Cerebellar nuclear complex (tissue), 1 donor: ENCODE data around the gene UGT1A9.

ENCODE experiments used
- DNase-seq, 2 experiments: peaks; one replicate each; lab custom pipeline; 2025; lab: John Stamatoyannopoulos, UW

UGT1A9 gene

DNA sequence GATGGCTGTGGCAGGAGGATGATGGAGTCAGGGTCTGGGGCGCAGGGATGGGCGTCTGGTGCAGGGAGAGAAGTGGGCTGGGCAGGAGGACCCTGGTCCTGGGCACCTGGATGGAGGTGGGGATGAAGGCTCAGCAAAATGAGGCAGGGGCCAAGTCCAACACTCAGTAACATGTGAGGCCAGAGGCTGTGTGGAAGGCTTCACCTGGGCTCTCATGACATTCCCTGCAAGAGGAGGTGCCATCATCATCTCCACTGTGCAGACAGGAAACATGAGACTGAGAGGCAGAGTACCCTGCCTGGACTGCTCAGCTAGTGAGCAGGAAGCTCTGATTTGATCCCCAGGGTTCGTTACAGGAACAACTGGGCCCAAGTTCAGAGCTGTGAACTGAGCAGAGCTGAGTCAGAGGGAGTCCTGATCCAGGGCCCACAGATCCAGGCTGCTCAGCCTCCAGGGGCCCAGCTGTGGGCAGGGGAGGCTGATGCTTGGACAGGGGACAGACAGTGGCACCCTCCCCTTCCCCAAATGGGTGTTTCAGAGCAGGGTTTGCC is 145.7 kb downstream of the UGT1A9 start:
- no peak for DNase-seq

DNA sequence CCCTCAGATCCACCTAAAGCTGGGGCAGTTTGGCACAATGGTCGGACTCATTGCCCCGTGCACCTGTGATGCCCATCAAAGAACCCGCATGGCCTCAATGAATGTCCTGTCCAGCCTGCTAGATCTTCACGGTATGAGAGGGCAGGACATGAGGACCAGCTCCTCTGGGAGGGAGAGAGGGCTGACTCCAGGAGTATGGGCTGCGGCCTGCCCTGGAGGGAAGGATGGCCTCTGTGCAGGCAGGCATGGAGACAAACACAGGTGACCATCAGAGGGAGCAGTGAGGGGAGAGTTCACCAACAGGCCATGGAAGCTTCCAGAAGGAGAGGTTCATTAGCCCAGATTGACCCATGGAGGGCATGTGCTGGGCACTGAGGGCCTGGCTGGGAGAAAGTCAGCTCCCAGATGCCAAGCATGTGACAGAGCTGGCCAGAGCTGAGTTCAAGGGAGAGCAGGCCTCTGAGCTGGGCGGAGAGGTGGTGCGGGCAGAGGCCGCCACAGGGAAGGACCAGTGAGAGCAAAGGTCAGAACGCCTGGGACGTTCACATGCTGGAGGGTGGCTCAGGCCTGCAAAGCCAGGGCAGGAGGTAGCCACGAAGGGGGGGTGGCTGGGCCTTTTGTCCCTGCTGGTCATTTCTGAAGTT is 146.4 kb downstream of the UGT1A9 start:
- DNase-seq, result no peak

DNA sequence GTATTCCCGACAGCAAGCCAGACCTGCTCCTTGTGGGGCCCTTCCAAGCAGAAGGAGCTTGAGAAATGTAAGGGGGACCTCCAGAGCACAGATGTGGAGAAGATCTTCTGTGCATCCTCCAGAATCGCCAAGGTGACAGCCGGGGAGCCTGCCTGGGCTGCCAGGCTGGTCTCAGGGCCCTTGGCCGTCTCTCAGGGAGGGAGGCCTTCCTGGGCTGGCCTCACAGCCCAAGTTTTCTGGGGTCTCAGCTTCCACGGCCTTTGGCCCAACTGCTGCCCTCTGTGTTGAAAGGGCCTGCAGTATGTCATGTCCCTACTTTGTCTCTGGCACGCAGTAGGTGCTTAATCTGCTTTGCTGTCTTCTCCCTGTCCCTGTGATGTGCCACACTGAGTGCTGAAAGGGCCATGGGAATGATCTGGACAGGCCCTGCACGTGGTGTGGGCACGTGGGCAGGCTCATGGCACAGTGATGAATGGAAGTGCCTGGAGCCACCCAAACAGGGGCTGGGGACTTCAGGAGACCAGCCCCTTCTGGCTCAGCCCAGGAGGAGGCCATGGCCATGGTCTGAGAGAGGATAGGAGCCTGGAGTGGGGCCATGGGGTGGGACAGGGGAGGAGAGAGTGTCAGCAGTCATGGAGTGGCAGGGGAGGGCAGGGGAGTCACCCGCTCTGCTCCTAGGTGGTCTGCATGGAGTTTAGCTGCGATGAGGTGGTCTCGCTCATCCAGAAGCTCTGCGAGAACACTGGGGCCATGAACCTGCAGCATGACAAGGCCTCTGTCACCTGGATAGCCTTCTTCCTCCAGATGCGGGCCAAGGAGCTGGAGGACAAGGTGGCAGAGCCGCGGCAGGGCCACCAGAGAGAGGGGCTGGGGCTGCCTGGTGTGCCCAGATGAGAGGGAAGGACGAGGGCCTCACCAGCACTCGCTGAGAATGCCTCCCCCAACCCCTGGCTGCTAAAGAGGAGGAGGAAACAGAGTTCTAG is 147.2 kb downstream of the UGT1A9 start:
- no peak for DNase-seq

DNA sequence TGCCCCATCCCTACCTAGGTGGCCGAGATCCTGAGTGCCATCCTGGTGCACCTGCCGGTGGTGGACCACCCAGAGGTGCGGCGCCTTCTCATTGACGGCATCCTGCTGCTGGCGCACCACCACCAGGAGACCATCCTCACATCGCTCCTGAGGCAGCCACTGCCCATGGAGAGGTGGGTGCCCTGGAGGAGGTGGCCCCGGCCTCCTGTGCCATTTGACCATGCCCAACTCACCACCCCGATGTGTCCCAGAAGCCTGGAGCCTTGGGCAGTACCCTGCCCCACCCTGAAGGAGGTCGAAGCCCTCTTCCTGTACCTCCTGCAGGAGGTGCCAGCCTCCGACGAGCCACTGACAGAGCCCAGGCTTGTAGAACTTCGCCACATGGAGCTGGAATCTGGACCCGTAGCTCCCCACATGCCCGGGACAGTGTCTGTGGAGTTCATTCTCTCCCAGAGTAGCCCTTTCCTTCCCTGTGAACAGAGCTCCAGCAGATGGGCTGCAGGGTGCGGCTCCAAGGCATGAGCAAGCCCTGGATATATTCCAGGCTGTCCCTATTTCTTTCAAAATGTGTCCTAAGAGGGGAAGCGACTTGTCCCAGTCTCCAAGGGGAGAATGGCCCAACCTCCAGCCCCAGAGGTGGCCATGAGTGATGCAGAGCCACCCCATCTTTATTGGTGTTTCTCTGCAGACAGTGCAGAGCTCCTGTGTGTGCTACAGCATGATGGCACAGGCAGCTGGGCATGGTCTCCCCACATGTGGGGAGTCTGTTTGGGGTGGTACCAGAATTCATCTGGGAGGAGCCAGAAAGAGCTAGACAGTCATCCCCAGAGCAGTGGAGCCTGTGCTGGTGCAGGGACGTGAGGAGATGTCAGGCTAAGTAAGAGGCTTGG is 148.4 kb downstream of the UGT1A9 start:
- DNase-seq, result no peak

DNA sequence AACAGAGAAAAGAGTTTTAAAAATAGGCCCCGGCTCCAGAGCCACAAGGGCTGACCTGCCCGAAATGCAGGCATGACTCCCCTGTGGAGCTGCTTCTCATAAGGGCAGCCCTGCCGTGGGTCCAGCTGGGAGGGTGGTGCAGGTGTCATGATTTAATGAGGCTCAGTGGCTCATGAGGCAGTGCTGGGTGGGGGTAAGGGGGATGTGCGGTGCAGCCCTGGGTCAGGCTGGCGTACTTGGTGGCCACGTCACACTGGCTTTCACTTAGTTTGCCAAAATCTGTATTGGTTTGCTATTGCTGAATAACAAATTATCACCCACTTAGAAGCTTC is 149.0 kb downstream of the UGT1A9 start:
- no peak for DNase-seq

DNA sequence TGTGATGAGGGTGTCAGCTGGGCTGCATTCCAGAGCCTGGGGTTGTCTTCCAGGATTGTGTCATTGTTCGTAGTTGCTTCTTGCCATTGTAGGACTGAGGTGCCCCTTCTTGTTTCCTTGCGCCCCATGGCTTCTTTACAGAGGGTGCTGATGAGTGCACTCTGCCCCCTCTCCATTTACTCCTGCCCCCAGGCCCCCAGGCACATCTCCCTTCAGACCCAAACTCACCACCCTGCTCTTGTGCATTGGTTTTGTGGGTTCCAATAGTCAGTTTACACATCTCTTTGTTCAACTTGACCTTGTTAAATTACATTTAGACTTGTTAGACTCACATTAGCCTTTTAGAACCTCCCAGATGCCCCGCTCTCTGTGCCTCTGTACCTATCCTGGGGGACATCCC is 149.5 kb downstream of the UGT1A9 start:
- no peak for DNase-seq

DNA sequence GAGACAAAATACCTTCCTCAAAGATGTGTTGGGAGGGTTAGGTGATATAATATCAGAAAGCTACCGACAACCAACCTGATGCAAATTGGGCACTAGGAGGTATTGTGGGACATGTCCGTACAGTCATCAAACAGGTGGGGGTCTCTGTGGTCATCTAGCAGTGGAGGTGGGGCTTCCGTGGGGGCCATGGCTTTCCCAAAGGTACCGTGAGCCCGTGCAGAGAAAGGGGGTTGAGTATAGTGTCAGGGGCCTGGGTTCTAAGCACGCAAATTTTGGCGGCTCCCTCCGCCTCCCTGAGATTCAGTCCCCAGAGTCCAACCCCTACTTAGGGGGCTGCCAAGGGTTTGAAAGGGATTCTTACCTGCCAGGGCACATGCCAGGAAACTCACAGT is 150.0 kb downstream of the UGT1A9 start:
- no peak for DNase-seq

DNA sequence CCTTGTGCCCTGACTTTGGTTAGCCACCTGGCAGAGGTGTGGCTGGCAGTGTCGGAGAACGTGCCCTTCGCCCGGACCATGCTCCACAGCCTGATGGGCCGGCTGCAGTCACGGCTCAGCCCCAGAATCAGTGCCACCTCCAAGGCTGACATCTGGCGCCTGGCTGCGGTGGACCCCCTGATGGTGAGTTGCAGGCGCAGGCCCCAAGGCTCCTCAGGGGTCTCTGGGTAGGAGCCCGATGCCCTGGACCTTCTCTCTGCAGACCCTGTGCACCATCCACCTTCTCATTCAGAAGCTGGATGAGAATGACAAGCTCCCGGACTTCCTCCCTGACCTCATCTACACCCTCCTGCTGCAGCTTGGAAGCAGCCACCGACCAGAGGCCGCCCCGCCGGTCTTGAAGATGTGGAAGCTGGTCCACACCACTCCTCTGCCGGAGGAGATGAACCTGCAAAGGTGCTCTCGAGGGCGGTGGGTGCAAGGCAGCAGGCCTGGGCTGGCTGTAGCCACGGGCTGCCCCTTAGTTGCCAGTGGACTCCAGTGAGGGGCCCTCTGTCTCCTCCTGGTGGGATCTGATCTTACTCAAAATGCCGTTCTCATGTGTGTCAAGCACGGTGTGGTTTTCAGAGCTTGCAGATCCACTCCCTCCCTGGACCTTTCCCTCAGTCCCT is 150.5 kb downstream of the UGT1A9 start:
- no peak for DNase-seq
